ENCODE data around the gene BLOC1S4. TPM values are rescaled to one million over a fixed set of nuclear protein-coding genes. Genes with fewer than 3 reads are reported as not detected.

Gene BLOC1S4
- total RNA-seq, 2 donors from 2014 or later = 18.8 to 26.5 TPM

GRCh38 chr4:6763330-6763851, 47.4 kb downstream of the BLOC1S4 start:
- Histone ChIP-seq H3K9ac (ENCODE audit: extremely low read depth, low read length, poor library complexity, severe bottlenecking) (no peak overlapping the region), H3K27me3 (ENCODE audit: control insufficient read depth, insufficient read depth, low read length, poor library complexity, severe bottlenecking) (no peaks in the 10 kb centered on the region), H3K36me3 (ENCODE audit: control insufficient read depth, insufficient read depth, low read length) (no peaks in the 10 kb centered on the region), H3K4me3 (ENCODE audit: low read length) (no peak overlapping the region), H3K4me1 (ENCODE audit: control insufficient read depth, insufficient read depth, low read length) (peaks cover 7% of the 10 kb centered on the region), H3K9me3 (ENCODE audit: control insufficient read depth, low read length) (no peaks in the 10 kb centered on the region), H3K27ac (ENCODE audit: low read depth, low read length) (no peak overlapping the region)
- Mint-ChIP-seq H3K27ac (no peak overlapping the region), H3K36me3 (ENCODE audit: low read depth) (no peaks in the 10 kb centered on the region), H3K9me3 (no peaks in the 10 kb centered on the region), H3K27me3 (ENCODE audit: insufficient read depth) (peaks cover 2% of the 10 kb centered on the region), H3K4me1 (peaks cover 8% of the 10 kb centered on the region), H3K4me3 (no peak overlapping the region)
- WGBS, 2 experiments (ENCODE audit: insufficient coverage in 1 of 2, insufficient read length in 1 of 2) = 90 to 91% methylated on average over 15 to 16 of the region's 16 CpGs
- TF ChIP-seq CTCF (conservative IDR thresholded peaks at IDR 0.05) = peak; percentile 51
- DNase-seq = peak; percentile 44

GRCh38 chr4:6764976-6765620, 49.1 kb downstream of the BLOC1S4 start:
- Histone ChIP-seq H3K27me3 (ENCODE audit: control insufficient read depth, insufficient read depth, low read length, poor library complexity, severe bottlenecking) (no peaks in the 10 kb centered on the region), H3K4me1 (ENCODE audit: control insufficient read depth, insufficient read depth, low read length) (peaks cover 7% of the 10 kb centered on the region), H3K27ac (ENCODE audit: low read depth, low read length) (no peak overlapping the region), H3K9me3 (ENCODE audit: control insufficient read depth, low read length) (no peaks in the 10 kb centered on the region), H3K9ac (ENCODE audit: extremely low read depth, low read length, poor library complexity, severe bottlenecking) (no peak overlapping the region), H3K36me3 (ENCODE audit: control insufficient read depth, insufficient read depth, low read length) (no peaks in the 10 kb centered on the region), H3K4me3 (ENCODE audit: low read length) (no peak overlapping the region)
- Mint-ChIP-seq H3K4me1 (peaks cover 3% of the 10 kb centered on the region), H3K27me3 (ENCODE audit: insufficient read depth) (peaks cover 2% of the 10 kb centered on the region), H3K27ac (no peak overlapping the region), H3K36me3 (ENCODE audit: low read depth) (no peaks in the 10 kb centered on the region), H3K4me3 (no peak overlapping the region), H3K9me3 (no peaks in the 10 kb centered on the region)
- 88 to 94% methylated on average over 8 to 11 of the region's 11 CpGs for WGBS, 2 experiments (ENCODE audit: insufficient coverage in 1 of 2, insufficient read length in 1 of 2)
- TF ChIP-seq CTCF (conservative IDR thresholded peaks at IDR 0.05) = no peak
- no peak for DNase-seq

- Histone ChIP-seq H3K9ac (ENCODE audit: extremely low read depth, low read length, poor library complexity, severe bottlenecking) (no peak overlapping the region), H3K9me3 (ENCODE audit: control insufficient read depth, low read length) (no peaks in the 10 kb centered on the region), H3K27me3 (ENCODE audit: control insufficient read depth, insufficient read depth, low read length, poor library complexity, severe bottlenecking) (no peaks in the 10 kb centered on the region), H3K4me1 (ENCODE audit: control insufficient read depth, insufficient read depth, low read length) (peaks cover 7% of the 10 kb centered on the region), H3K27ac (ENCODE audit: low read depth, low read length) (no peak overlapping the region), H3K36me3 (ENCODE audit: control insufficient read depth, insufficient read depth, low read length) (no peaks in the 10 kb centered on the region), H3K4me3 (ENCODE audit: low read length) (no peak overlapping the region)
- Mint-ChIP-seq H3K4me3 (no peak overlapping the region), H3K36me3 (ENCODE audit: low read depth) (no peaks in the 10 kb centered on the region), H3K27ac (no peak overlapping the region), H3K27me3 (ENCODE audit: insufficient read depth) (peaks cover under 1% of the 10 kb centered on the region), H3K4me1 (peaks cover 3% of the 10 kb centered on the region), H3K9me3 (no peaks in the 10 kb centered on the region)
- TF ChIP-seq CTCF (conservative IDR thresholded peaks at IDR 0.05) = no peak
- no peak for DNase-seq
- WGBS, 2 experiments (ENCODE audit: insufficient coverage in 1 of 2, insufficient read length in 1 of 2) = 90 to 93% methylated on average over 2 of the region's 2 CpGs
Measured at GRCh38 chr4:6765703-6766102, 49.7 kb downstream of the BLOC1S4 start.

Other genes with a start within 250 kb of the BLOC1S4 start
- gene PPP2R2C, start 243.6 kb upstream of the BLOC1S4 start, total RNA-seq = 10 to 100 TPM in 1 of 2 donors, 1 to 10 TPM in 1; 4.4 to 19.2 TPM
- gene MAN2B2, start 141.0 kb upstream of the BLOC1S4 start, total RNA-seq = 10 to 100 TPM; 13.3 to 20.8 TPM
- 100 to 1,000 TPM; 231 to 239 TPM for gene MRFAP1, start 75.5 kb upstream of the BLOC1S4 start, total RNA-seq
- not detected for gene S100P, start 22.3 kb upstream of the BLOC1S4 start, total RNA-seq
- gene MRFAP1L1, start 6.3 kb upstream of the BLOC1S4 start, total RNA-seq = 10 to 100 TPM; 45.0 to 50.2 TPM
- 10 to 100 TPM; 32.9 to 43.5 TPM for gene KIAA0232, start 66.6 kb downstream of the BLOC1S4 start, total RNA-seq
- gene TBC1D14, start 193.7 kb downstream of the BLOC1S4 start, total RNA-seq = 10 to 100 TPM; 42.3 to 43.5 TPM

Data from endodermal cell (in vitro differentiated cells).